CD14-positive monocyte (primary cell): ENCODE measurements around the gene SDK1. TPM values are rescaled to one million over a fixed set of nuclear protein-coding genes. Genes with fewer than 3 reads are reported as not detected.

ENCODE experiments used
- DNase-seq, 3 donors: peaks; one replicate each; pipeline ENCODE4 v3.0.0-alpha.2; 2011 to 2022
- H2AFZ ChIP-seq: 2 replicates; pipeline ENCODE4 v1.6.0; 2012; ENCODE audit warnings: mild to moderate bottlenecking, low read depth, low read length, inconsistent platforms; ENCODE audit not compliant: insufficient read depth, poor library complexity, severe bottlenecking
- H3K27ac ChIP-seq, 2 donors: 1 replicate in 1 of 2; 2 replicates in 1 of 2; pipeline ENCODE4 v1.5.1; 2012 to 2013; ENCODE audit warnings: low read length in 2 of 2, control low read depth in 1 of 2, inconsistent platforms in 1 of 2, low read depth in 1 of 2, mild to moderate bottlenecking in 1 of 2
- H3K27me3 ChIP-seq, 2 donors: one replicate each; pipeline versions ENCODE4 v1.6.0 to v1.6.1; 2011 to 2013; ENCODE audit warnings: low read length in 2 of 2; ENCODE audit not compliant: control insufficient read depth in 2 of 2, insufficient read depth in 2 of 2
- H3K36me3 ChIP-seq, 2 donors: replicated peaks in 1 of 2; 1 replicate in 1 of 2; 2 replicates in 1 of 2; pipeline versions ENCODE4 v1.5.1 to v1.6.1; 2012 to 2013; ENCODE audit warnings: low read length in 2 of 2, control low read depth in 1 of 2, inconsistent platforms in 1 of 2, mild to moderate bottlenecking in 1 of 2; ENCODE audit not compliant: insufficient read depth in 2 of 2, control insufficient read depth in 1 of 2
- H3K4me1 ChIP-seq, 2 donors: 1 replicate in 1 of 2; 2 replicates in 1 of 2; pipeline versions ENCODE4 v1.5.1 to v1.6.1; 2012 to 2013; ENCODE audit warnings: low read length in 2 of 2, control low read depth in 1 of 2, inconsistent platforms in 1 of 2, mild to moderate bottlenecking in 1 of 2, moderate library complexity in 1 of 2; ENCODE audit not compliant: insufficient read depth in 2 of 2, control insufficient read depth in 1 of 2
- H3K4me2 ChIP-seq: replicated peaks from 2 replicates; pipeline ENCODE3; 2012; ENCODE audit warnings: low read length, moderate library complexity, mild to moderate bottlenecking; ENCODE audit not compliant: poor library complexity, severe bottlenecking; ENCODE audit errors: extremely low read depth
- H3K4me3 ChIP-seq, 3 experiments: fragments of 200-600 bp in 1 of 3; sonication (generic) in 1 of 3; replicated peaks in 1 of 3; 1 replicate in 2 of 3; 2 replicates in 1 of 3; pipeline ENCODE4 v1.5.1; 2011 to 2013; ENCODE audit warnings: low read length in 3 of 3, mild to moderate bottlenecking in 3 of 3, control low read depth in 2 of 3, low read depth in 2 of 3, inconsistent platforms in 1 of 3, moderate library complexity in 1 of 3
- H3K79me2 ChIP-seq: 2 replicates; pipeline ENCODE4 v1.6.0; 2012; ENCODE audit warnings: mild to moderate bottlenecking, control low read depth, inconsistent platforms, low read length, moderate library complexity; ENCODE audit not compliant: insufficient read depth
- H3K9ac ChIP-seq: 2 replicates; pipeline ENCODE4 v1.6.0; 2017; ENCODE audit warnings: low read length, mild to moderate bottlenecking; ENCODE audit not compliant: insufficient read depth, poor library complexity, severe bottlenecking
- H3K9me3 ChIP-seq, 2 donors: replicated peaks in 1 of 2; 1 replicate in 1 of 2; 2 replicates in 1 of 2; pipeline versions ENCODE4 v1.5.1 to v1.6.1; 2012 to 2013; ENCODE audit warnings: low read length in 2 of 2, control low read depth in 1 of 2; ENCODE audit not compliant: control insufficient read depth in 1 of 2, insufficient read depth in 1 of 2
- H4K20me1 ChIP-seq: 2 replicates; pipeline ENCODE4 v1.6.0; 2012; ENCODE audit warnings: mild to moderate bottlenecking, low read length, control low read depth, moderate library complexity; ENCODE audit not compliant: insufficient read depth
- H3K27ac Mint-ChIP-seq, 7 donors: one replicate each; pipeline ENCODE4 v1.8.0; 2020; ENCODE audit warnings: mild to moderate bottlenecking in 7 of 7, mixed read lengths in 7 of 7, moderate library complexity in 6 of 7, inconsistent platforms in 2 of 7
- H3K27me3 Mint-ChIP-seq, 3 donors: one replicate each; pipeline ENCODE4 v1.8.0; 2021 to 2022; ENCODE audit warnings: low read depth in 3 of 3, mild to moderate bottlenecking in 3 of 3, mixed read lengths in 3 of 3, moderate library complexity in 3 of 3, inconsistent platforms in 1 of 3
- H3K36me3 Mint-ChIP-seq, 2 donors: one replicate each; pipeline ENCODE4 v1.8.0; 2020; ENCODE audit warnings: mixed read lengths in 2 of 2, inconsistent platforms in 1 of 2, mild to moderate bottlenecking in 1 of 2
- H3K4me1 Mint-ChIP-seq: one replicate; pipeline ENCODE4 v1.8.0; 2020; ENCODE audit warnings: mild to moderate bottlenecking, mixed read lengths
- H3K4me3 Mint-ChIP-seq, 2 donors: one replicate each; pipeline ENCODE4 v1.8.0; 2020; ENCODE audit warnings: mild to moderate bottlenecking in 2 of 2, mixed read lengths in 2 of 2, moderate library complexity in 1 of 2
- H3K9me3 Mint-ChIP-seq, 7 donors: one replicate each; pipeline ENCODE4 v1.8.0; 2020 to 2022; ENCODE audit warnings: mixed read lengths in 7 of 7, mild to moderate bottlenecking in 6 of 7, moderate library complexity in 6 of 7, inconsistent platforms in 2 of 7
- WGBS: methylation state at CpG from one replicate; pipeline ENCODE4 v1.1.5; 2013; ENCODE audit warnings: missing lambda C conversion rate; ENCODE audit not compliant: insufficient coverage; 5-methylcytosine and 5-hydroxymethylcytosine counted together
- intact Hi-C, 2 donors: fragments of 100-400 bp; cut with micrococcal nuclease; formaldehyde crosslinking; loops; one replicate each; pipeline versions ENCODE4 v1.15.0 to v1.15.1; 2023
- polyA plus RNA-seq, 3 donors: library from polyadenylated mRNA; depleted of rRNA in 1 of 3; unstranded in 2 of 3; stranded (reverse) in 1 of 3; fragments of 300-500 nt in 2 of 3; fragments of >200 nt in 1 of 3; fragmentation: Illumina TruSeq in 2 of 3; gene quantifications; 1 replicate in 2 of 3; 2 replicates in 1 of 3; pipeline ENCODE4 v1.2.3, GENCODE V29; 2012 to 2021
- TF ChIP-seq, protein P1 (sequence below): fragments of 200-600 bp; IDR thresholded peaks from one replicate; pipeline ENCODE4 v1.8.0; 2022; ENCODE audit warnings: antibody characterized with exemption, mild to moderate bottlenecking

Gene SDK1
- polyA plus RNA-seq, 3 donors = 0.01 TPM; not detected in 2

DNA sequence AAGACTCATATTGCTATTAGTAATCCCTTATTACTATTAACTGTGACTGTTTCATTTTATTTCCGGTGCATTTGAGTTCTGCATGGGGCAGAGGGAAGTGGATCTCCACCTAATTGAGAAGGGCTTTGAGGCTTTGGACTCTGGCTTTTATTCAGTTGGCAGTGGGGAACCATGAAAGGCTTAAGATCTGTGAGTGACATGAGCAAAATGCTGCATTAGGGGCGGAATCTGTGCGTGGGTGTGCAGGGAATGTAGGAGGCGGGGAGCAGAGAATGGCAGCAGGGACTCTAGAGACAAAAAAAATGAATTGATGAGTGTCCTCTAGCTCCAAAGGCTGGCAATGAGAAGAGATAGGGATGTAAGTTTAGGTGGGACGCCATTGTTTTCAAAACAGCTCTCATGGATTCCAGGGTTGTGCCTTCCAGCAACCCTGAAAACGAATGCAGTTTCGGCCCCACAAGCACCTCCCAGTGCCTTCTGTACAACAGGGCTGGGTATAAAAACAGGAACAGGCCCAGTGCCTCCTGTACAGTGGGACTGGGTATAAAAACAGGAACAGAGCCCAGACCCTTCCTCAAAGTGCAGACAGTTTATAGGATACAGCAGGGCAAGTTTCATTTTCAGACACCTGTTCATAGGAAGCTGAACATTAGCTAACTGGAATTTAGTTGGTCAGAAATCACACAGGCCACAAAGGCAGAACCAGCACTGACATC, 717.7 kb downstream of the SDK1 start:
- TF ChIP-seq, protein P1, sequence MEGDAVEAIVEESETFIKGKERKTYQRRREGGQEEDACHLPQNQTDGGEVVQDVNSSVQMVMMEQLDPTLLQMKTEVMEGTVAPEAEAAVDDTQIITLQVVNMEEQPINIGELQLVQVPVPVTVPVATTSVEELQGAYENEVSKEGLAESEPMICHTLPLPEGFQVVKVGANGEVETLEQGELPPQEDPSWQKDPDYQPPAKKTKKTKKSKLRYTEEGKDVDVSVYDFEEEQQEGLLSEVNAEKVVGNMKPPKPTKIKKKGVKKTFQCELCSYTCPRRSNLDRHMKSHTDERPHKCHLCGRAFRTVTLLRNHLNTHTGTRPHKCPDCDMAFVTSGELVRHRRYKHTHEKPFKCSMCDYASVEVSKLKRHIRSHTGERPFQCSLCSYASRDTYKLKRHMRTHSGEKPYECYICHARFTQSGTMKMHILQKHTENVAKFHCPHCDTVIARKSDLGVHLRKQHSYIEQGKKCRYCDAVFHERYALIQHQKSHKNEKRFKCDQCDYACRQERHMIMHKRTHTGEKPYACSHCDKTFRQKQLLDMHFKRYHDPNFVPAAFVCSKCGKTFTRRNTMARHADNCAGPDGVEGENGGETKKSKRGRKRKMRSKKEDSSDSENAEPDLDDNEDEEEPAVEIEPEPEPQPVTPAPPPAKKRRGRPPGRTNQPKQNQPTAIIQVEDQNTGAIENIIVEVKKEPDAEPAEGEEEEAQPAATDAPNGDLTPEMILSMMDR = no peak
- no peak overlapping the region for H3K9ac ChIP-seq
- DNase-seq = no peak
- no peak overlapping the region for H3K4me3 ChIP-seq
- WGBS = 98% methylated on average over 6 of the region's 7 CpGs
- Mint-ChIP-seq H3K27ac (no peak overlapping the region), H3K36me3 (no peaks in the 10 kb centered on the region), H3K4me1 (no peaks in the 10 kb centered on the region), H3K4me3 (no peak overlapping the region), H3K9me3 (peaks cover 19 to 39% (median 25%) of the 10 kb centered on the region in 7 donors), H3K27me3 (peaks cover 0 to 5% (median 0%) of the 10 kb centered on the region in 3 donors)
- no peaks in the 10 kb centered on the region for H3K4me1 ChIP-seq
- no peaks in the 10 kb centered on the region for H3K79me2 ChIP-seq
- no peaks in the 10 kb centered on the region for H4K20me1 ChIP-seq
- no peak overlapping the region for H3K27ac ChIP-seq
- intact Hi-C loops = no loop called here
- no peaks in the 10 kb centered on the region for H3K36me3 ChIP-seq
- peaks cover 37% of the 10 kb centered on the region in 2 donors for H3K9me3 ChIP-seq
- H3K4me2 ChIP-seq = no peak overlapping the region
- no peak overlapping the region for H2AFZ ChIP-seq
- H3K27me3 ChIP-seq = no peaks in the 10 kb centered on the region

DNA sequence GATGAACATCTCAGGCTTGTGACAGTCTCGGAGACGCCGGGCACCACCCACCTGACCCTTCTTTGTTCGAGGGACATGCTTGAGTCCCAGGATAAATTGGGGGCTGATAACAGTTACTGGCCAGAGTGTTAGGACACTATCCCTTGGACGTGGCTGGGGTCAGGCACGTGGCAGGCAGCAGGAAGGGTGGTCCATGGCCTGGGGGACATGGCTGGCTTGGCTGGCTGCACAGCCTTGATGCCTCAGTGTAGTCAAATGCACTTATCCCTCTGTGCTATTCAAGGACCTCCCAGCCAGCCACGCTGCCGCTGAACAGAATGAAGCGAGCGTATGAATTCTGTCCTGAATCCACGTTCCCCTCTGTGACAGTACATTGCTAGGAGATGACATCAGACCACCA, 719.0 kb downstream of the SDK1 start:
- Histone ChIP-seq H4K20me1 (no peaks in the 10 kb centered on the region), H3K36me3 (no peaks in the 10 kb centered on the region), H3K79me2 (no peaks in the 10 kb centered on the region), H2AFZ (no peak overlapping the region), H3K27ac (no peak overlapping the region), H3K9ac (no peak overlapping the region), H3K9me3 (peaks cover 37% of the 10 kb centered on the region in 2 donors), H3K4me3 (no peak overlapping the region), H3K27me3 (no peaks in the 10 kb centered on the region), H3K4me1 (no peaks in the 10 kb centered on the region), H3K4me2 (no peak overlapping the region)
- Mint-ChIP-seq H3K4me3 (no peak overlapping the region), H3K27me3 (peaks cover 0 to 5% (median 0%) of the 10 kb centered on the region in 3 donors), H3K9me3 (peaks cover 19 to 39% (median 23%) of the 10 kb centered on the region in 7 donors), H3K36me3 (no peaks in the 10 kb centered on the region), H3K4me1 (no peaks in the 10 kb centered on the region), H3K27ac (no peak overlapping the region)
- 89% methylated on average over 7 of the region's 11 CpGs for WGBS
- intact Hi-C loops = no loop called here
- DNase-seq = no peak
- TF ChIP-seq, protein P1 = no peak
